A549 (cell line): ENCODE results near the gene ADAP1. TPM values are rescaled to one million over a fixed set of nuclear protein-coding genes. Genes with fewer than 3 reads are reported as not detected.

Experiments
- ATAC-seq, 2 experiments: fragments of 200-7000 bp in 1 of 2; fragments of >200 bp in 1 of 2; cut with Nextera tagmentation in 1 of 2; cut with Tn5 transposase in 1 of 2; 3 replicates each; pipeline versions ENCODE4 v1.8.0 to v1.9.1; 2018 to 2020; ENCODE audit warnings: mild to moderate bottlenecking in 1 of 2, moderate library complexity in 1 of 2
- CTCF ChIA-PET: fragments of 300-600 bp; sonication (Branson Sonifier 250); formaldehyde crosslinking; extraction: SDS; loops from one replicate; lab custom pipeline; 2021; ENCODE audit warnings: antibody characterized with exemption, inconsistent platforms; lab: Yijun Ruan, JAX
- POLR2A ChIA-PET: fragments of 350-600 bp; formaldehyde crosslinking; extraction: SDS; loops from one replicate; lab custom pipeline; 2021; ENCODE audit warnings: antibody characterized with exemption, inconsistent platforms; lab: Yijun Ruan, JAX
- DNase-seq, 2 experiments: peaks; one replicate each; pipeline versions ENCODE4 v3.0.0 to v3.0.0-alpha.2; 2011 to 2016; ENCODE audit warnings: low read depth in 1 of 2, low spot score in 1 of 2
- FAIRE-seq: peaks from 2 replicates; lab custom pipeline; 2011; peaks lifted over from hg19 to GRCh38; lab: Jason Lieb, UNC
- H3K27ac ChIP-seq, 2 experiments: fragments of >200 bp; sonication (Bioruptor Twin); formaldehyde crosslinking; 3 replicates each; pipeline ENCODE4 v1.5.1; 2016 to 2017
- H3K4me1 ChIP-seq: fragments of >200 bp; sonication (Bioruptor Twin); formaldehyde crosslinking; 3 replicates; pipeline ENCODE4 v1.6.1; 2016
- H3K4me2 ChIP-seq: fragments of >200 bp; sonication (Bioruptor Twin); formaldehyde crosslinking; 3 replicates; pipeline ENCODE4 v1.6.1; 2016
- H3K4me3 ChIP-seq: fragments of >200 bp; sonication (Bioruptor Twin); formaldehyde crosslinking; 3 replicates; pipeline ENCODE4 v1.5.1; 2016
- H3K9me3 ChIP-seq: fragments of >200 bp; sonication (Bioruptor Twin); formaldehyde crosslinking; 3 replicates; pipeline ENCODE4 v1.6.1; 2016
- CBX8 ChIP-seq: fragments of 200-600 bp; sonication (generic); IDR thresholded peaks from 2 replicates; pipeline ENCODE4 v1.6.1; 2016
- CHD2 ChIP-seq: fragments of 150-350 bp; IDR thresholded peaks from 2 replicates; pipeline ENCODE4 v1.6.1; 2014; ENCODE audit warnings: low read length; ENCODE audit not compliant: partially characterized antibody
- CHD4 ChIP-seq: fragments of 200-600 bp; sonication (generic); IDR thresholded peaks from 2 replicates; pipeline ENCODE4 v1.6.1; 2016; ENCODE audit warnings: antibody characterized with exemption, mild to moderate bottlenecking, borderline replicate concordance
- EHF ChIP-seq: fragments of 250-450 bp; sonication (Bioruptor Pico); IDR thresholded peaks from 2 replicates; pipeline ENCODE4 v1.5.0; 2020; ENCODE audit warnings: mild to moderate bottlenecking
- HOXB13 ChIP-seq: fragments of 250-450 bp; sonication (Bioruptor Pico); IDR thresholded peaks from 2 replicates; pipeline ENCODE4 v1.5.0; 2020; ENCODE audit warnings: low read depth, mild to moderate bottlenecking, moderate library complexity
- JUN ChIP-seq, 2 experiments: fragments of >200 bp; sonication (Bioruptor Twin); formaldehyde crosslinking; IDR thresholded peaks; 2 replicates in 1 of 2; 3 replicates in 1 of 2; pipeline ENCODE4 v1.6.1; 2016 to 2017
- JUNB ChIP-seq: fragments of >200 bp; sonication (Bioruptor Twin); formaldehyde crosslinking; IDR thresholded peaks from 2 replicates; pipeline ENCODE4 v1.6.1; 2016
- KDM1A ChIP-seq: fragments of 200-600 bp; sonication (generic); IDR thresholded peaks from 2 replicates; pipeline ENCODE4 v1.6.1; 2016; ENCODE audit warnings: low read depth, mild to moderate bottlenecking
- KDM5A ChIP-seq: fragments of 200-600 bp; sonication (generic); IDR thresholded peaks from 2 replicates; pipeline ENCODE4 v1.6.1; 2016; ENCODE audit warnings: antibody characterized with exemption, mild to moderate bottlenecking
- MAFK ChIP-seq: fragments of 450-650 bp; IDR thresholded peaks from 2 replicates; pipeline ENCODE4 v1.6.1; 2014; ENCODE audit not compliant: partially characterized antibody
- MAZ ChIP-seq: fragments of 150-350 bp; IDR thresholded peaks from 2 replicates; pipeline ENCODE4 v1.6.1; 2014; ENCODE audit warnings: antibody characterized with exemption, low read depth, low read length, borderline replicate concordance
- MYC ChIP-seq: IDR thresholded peaks from 2 replicates; pipeline ENCODE4 v1.6.1; 2012; ENCODE audit warnings: mild to moderate bottlenecking, inconsistent platforms, low read length, improper control_type of control experiment, borderline replicate concordance
- PHF8 ChIP-seq: fragments of 200-600 bp; sonication (generic); IDR thresholded peaks from 2 replicates; pipeline ENCODE4 v1.6.1; 2016; ENCODE audit warnings: low read depth, mild to moderate bottlenecking, antibody characterized with exemption, moderate library complexity, borderline replicate concordance
- RARB ChIP-seq: fragments of 250-450 bp; sonication (Bioruptor Pico); IDR thresholded peaks from 2 replicates; pipeline ENCODE4 v1.8.0; 2021; ENCODE audit warnings: mild to moderate bottlenecking, moderate library complexity
- TFCP2L1 ChIP-seq: fragments of 250-450 bp; sonication (Bioruptor Pico); IDR thresholded peaks from 2 replicates; pipeline ENCODE4 v1.5.0; 2021; ENCODE audit warnings: mild to moderate bottlenecking
- TP53 ChIP-seq: fragments of 250-450 bp; sonication (Bioruptor Pico); IDR thresholded peaks from 2 replicates; pipeline ENCODE4 v1.5.0; 2021; ENCODE audit warnings: mild to moderate bottlenecking, moderate library complexity
- ZNF302 ChIP-seq: fragments of 250-450 bp; sonication (Bioruptor Pico); IDR thresholded peaks from 2 replicates; pipeline ENCODE4 v1.9.0; 2021; ENCODE audit warnings: inconsistent platforms, mild to moderate bottlenecking, moderate library complexity
- WGBS: methylation state at CpG from one replicate; pipeline ENCODE4 v1.1.6; 2017; ENCODE audit errors: missing lambda C conversion rate; 5-methylcytosine and 5-hydroxymethylcytosine counted together
- polyA plus RNA-seq, 4 experiments: library from polyadenylated mRNA; depleted of rRNA in 3 of 4; stranded (reverse); fragments of >200 nt; fragmentation: RNase III in 1 of 4; extraction: RNeasy Plus Mini Kit Qiagen cat#74134 plus additional on column Dnase treatment in 1 of 4; gene quantifications; 2 replicates in 3 of 4; 3 replicates in 1 of 4; pipeline ENCODE4 v1.2.3, GENCODE V29; 2011 to 2017
- TF ChIP-seq, protein P1 (sequence below): fragments of >200 bp; sonication (Bioruptor Twin); formaldehyde crosslinking; IDR thresholded peaks from 2 replicates; pipeline ENCODE4 v1.6.1; 2016
- TF ChIP-seq, protein P2 (sequence below): fragments of 150-350 bp; IDR thresholded peaks from 2 replicates; pipeline ENCODE4 v1.6.1; 2014; ENCODE audit warnings: low read depth, mild to moderate bottlenecking, low read length

ADAP1 gene
- polyA plus RNA-seq, 2 of the 4 experiments (the other 2 are of a cell fraction): 1.7 to 2.5 TPM

GRCh38 chr7:966291-967069 is 12.0 kb upstream of the ADAP1 start:
- Histone ChIP-seq H3K4me3 (no peak overlapping the region), H3K27ac (no peak overlapping the region)
- WGBS: 88% methylated on average over 22 of the region's 22 CpGs
- no peak for ATAC-seq
- POLR2A ChIA-PET: interaction anchor here (0.6 kb wide), 1 partner anchor 78 kb away, joined by 7 read pairs; the partner anchor contains the start of gene GPR146
- TF ChIP-seq MAFK (no peak), JUNB (no peak), JUN (IDR thresholded peaks at IDR 0.05) (no peak), ZNF302 (no peak), RARB (CRISPR knock-in tag) (no peak), KDM5A (no peak)
- TF ChIP-seq, protein P1, sequence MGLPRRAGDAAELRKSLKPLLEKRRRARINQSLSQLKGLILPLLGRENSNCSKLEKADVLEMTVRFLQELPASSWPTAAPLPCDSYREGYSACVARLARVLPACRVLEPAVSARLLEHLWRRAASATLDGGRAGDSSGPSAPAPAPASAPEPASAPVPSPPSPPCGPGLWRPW: no peak
- TF ChIP-seq, all 56 proteins: peak for 0
- no peak for DNase-seq
- no peak for FAIRE-seq
- Histone ChIP-seq H3K4me2 (no peak overlapping the region), H3K4me1 (no peaks in the 10 kb centered on the region), H3K9me3 (no peaks in the 10 kb centered on the region)
- CTCF ChIA-PET: interaction anchor here (1.6 to 2.9 kb wide), 3 partner anchors 27 to 99 kb away, joined by 8 to 18 read pairs (median 14); no protein-coding TSS in a partner anchor

DNA sequence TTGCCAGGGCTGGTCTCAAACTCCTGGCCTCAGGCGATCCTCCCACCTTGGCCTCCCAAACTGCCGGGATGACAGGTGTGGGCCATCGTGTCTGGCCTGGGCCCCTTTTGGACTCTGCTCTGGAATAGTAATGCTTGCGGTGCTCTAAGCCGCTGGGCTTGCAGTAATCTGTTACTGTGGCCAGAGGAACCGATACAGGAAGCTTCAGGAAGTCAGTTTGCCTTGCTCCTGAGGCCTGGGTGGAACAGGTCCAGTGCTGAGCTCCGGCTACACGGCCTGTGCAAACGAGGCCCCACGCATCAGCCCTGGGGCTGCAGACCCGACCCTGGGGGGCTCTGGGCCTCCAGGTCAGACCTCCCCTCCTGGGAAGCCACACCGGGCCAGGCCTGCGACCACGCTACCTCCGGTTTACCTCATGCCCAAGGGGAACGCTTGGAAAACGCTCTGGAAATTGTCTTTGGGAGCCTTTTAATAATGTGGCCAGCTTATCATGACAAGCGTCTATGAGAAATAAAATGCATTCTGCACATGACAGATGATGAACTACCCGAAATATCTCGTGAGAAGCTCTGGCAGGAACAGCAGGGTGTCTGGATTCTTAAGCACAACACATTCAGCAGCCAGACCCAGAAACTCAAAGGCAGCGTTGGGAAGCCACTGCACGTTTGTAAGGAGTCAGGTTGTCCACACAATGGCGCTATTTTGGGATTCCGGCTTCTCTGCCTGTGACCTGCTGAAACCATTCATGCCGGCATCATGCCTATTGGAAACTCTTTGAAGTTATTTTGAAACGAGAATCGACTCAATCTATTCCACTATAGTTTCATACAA is 10.1 kb upstream of the ADAP1 start:
- FAIRE-seq: no peak
- ChIA-PET POLR2A (no interaction called here), CTCF (interaction anchor here (0.7 to 1.3 kb wide), 4 partner anchors 10 to 101 kb away, joined by 3 to 4 read pairs (median 4); partner anchors contain the start of gene ADAP1)
- DNase-seq: peak in 1 of 2 experiments; percentile 45
- no peak for TF ChIP-seq CHD2
- no peak for TF ChIP-seq CHD4
- no peak for TF ChIP-seq KDM1A
- TF ChIP-seq RARB (CRISPR knock-in tag): no peak
- TF ChIP-seq CBX8: no peak
- TF ChIP-seq, protein P2, sequence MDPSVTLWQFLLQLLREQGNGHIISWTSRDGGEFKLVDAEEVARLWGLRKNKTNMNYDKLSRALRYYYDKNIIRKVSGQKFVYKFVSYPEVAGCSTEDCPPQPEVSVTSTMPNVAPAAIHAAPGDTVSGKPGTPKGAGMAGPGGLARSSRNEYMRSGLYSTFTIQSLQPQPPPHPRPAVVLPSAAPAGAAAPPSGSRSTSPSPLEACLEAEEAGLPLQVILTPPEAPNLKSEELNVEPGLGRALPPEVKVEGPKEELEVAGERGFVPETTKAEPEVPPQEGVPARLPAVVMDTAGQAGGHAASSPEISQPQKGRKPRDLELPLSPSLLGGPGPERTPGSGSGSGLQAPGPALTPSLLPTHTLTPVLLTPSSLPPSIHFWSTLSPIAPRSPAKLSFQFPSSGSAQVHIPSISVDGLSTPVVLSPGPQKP: no peak
- TF ChIP-seq TFCP2L1 (CRISPR knock-in tag): no peak
- no peak for TF ChIP-seq HOXB13
- TF ChIP-seq TP53 (CRISPR knock-in tag): no peak
- no peak for TF ChIP-seq EHF
- TF ChIP-seq MYC: no peak
- TF ChIP-seq MAZ: no peak
- TF ChIP-seq PHF8: no peak
- peak; percentile 37 to 48; a peak in 4 of 6 replicates for ATAC-seq
- H3K4me2 ChIP-seq: no peak overlapping the region
- no peaks in the 10 kb centered on the region for H3K9me3 ChIP-seq
- H3K4me1 ChIP-seq: no peaks in the 10 kb centered on the region
- 73% methylated on average over 22 of the region's 27 CpGs for WGBS
- no peak overlapping the region for H3K4me3 ChIP-seq
- no peak overlapping the region for H3K27ac ChIP-seq
